ENCODE results near the gene AKR1C2. TPM values are rescaled to one million over a fixed set of nuclear protein-coding genes. Genes with fewer than 3 reads are reported as not detected.
A peak's percentile ranks its signal among the peaks of the same experiment; 100 is the strongest.
"Not testable (repeated sequence)": the region's sequence is repeated elsewhere in the genome, so short reads cannot be mapped to it uniquely, and the experiment has no call there.

The AKR1C2 gene
- total RNA-seq (10 to 100 TPM in 1 of 6 donors, 1 to 10 TPM in 5; 3.2 to 10.9 (median 5.6) TPM), polyA plus RNA-seq (1 to 10 TPM; 2.9 to 5.1 TPM)

- intact Hi-C loops (cut with DNase I); H3K27me3 ChIP-seq; H3K4me1 ChIP-seq; DNase-seq; H3K36me3 ChIP-seq; H3K9me3 ChIP-seq; H3K27ac ChIP-seq: not testable (repeated sequence)
- peak; percentile 93 for FAIRE-seq
- 49 to 61% methylated on average over 7 of the region's 10 CpGs for WGBS, 2 donors
- peak; percentile 94 to 99 (median 97) for ATAC-seq
- peak within 1 kb of the TSS in 1 of 4 donors; percentile 11 for H3K4me3 ChIP-seq
Measured at GRCh38 chr10:5003127-5004029, at the start of gene AKR1C2. AKR1C2 (minus strand) TSS chr10:5003857; CDS start chr10:5003835, 22 bp downstream.

- H3K36me3 ChIP-seq; intact Hi-C loops (cut with DNase I); ATAC-seq; H3K27ac ChIP-seq; FAIRE-seq; H3K4me3 ChIP-seq; H3K27me3 ChIP-seq; H3K4me1 ChIP-seq; H3K9me3 ChIP-seq: not testable (repeated sequence)
- peak in 1 of 6 donors; percentile 18 for DNase-seq
- WGBS, 2 donors = 97% methylated on average over 16 of the region's 16 CpGs
Measured at GRCh38 chr10:5052951-5053500, 49.4 kb upstream of the AKR1C2 start.

GRCh38 chr10:5047912-5048628 lies 44.4 kb upstream of the AKR1C2 start:
- Histone ChIP-seq H3K4me1 (peaks cover 0 to 19% (median 4%) of the 10 kb centered on the region in 3 donors), H3K4me3 (no peak overlapping the region), H3K9me3 (no peaks in the 10 kb centered on the region), H3K36me3 (no peaks in the 10 kb centered on the region), H3K27me3 (no peaks in the 10 kb centered on the region), H3K27ac (no peak overlapping the region)
- no peak for TF ChIP-seq CTCF (IDR thresholded peaks at IDR 0.05)
- FAIRE-seq (no peak), ATAC-seq (no peak), DNase-seq (no peak)
- 18 to 22% methylated on average over 1 of the region's 1 CpG for WGBS, 2 donors
- intact Hi-C loops (cut with DNase I) = no loop called here

- ATAC-seq; DNase-seq; H3K27me3 ChIP-seq; H3K27ac ChIP-seq; FAIRE-seq; H3K36me3 ChIP-seq; H3K4me3 ChIP-seq; H3K9me3 ChIP-seq; intact Hi-C loops (cut with DNase I): not testable (repeated sequence)
- WGBS, 2 donors = 87 to 90% methylated on average over 5 of the region's 5 CpGs
- peaks cover 0 to 21% (median 4%) of the 10 kb centered on the region in 3 donors for H3K4me1 ChIP-seq
Measured at GRCh38 chr10:5047055-5047454, 43.4 kb upstream of the AKR1C2 start.

GRCh38 chr10:5046410-5046809 lies 42.8 kb upstream of the AKR1C2 start:
- H3K36me3 ChIP-seq = no peaks in the 10 kb centered on the region
- peaks cover 0 to 23% (median 4%) of the 10 kb centered on the region in 3 donors for H3K4me1 ChIP-seq
- intact Hi-C loops (cut with DNase I) = no loop called here
- ATAC-seq = no peak
- no peaks in the 10 kb centered on the region for H3K27me3 ChIP-seq
- DNase-seq = no peak
- 94 to 95% methylated on average over 6 of the region's 6 CpGs for WGBS, 2 donors
- no peak overlapping the region for H3K27ac ChIP-seq
- FAIRE-seq = no peak
- H3K9me3 ChIP-seq = no peaks in the 10 kb centered on the region
- TF ChIP-seq CTCF (IDR thresholded peaks at IDR 0.05) = no peak
- H3K4me3 ChIP-seq = no peak overlapping the region

- 92 to 94% methylated on average over 9 of the region's 9 CpGs for WGBS, 2 donors
Measured at GRCh38 chr10:5045095-5045494, 41.4 kb upstream of the AKR1C2 start.

More at GRCh38 chr10:5045095-5045494, 41.4 kb upstream of the AKR1C2 start:
- DNase-seq (no peak), ATAC-seq (no peak), FAIRE-seq (no peak)
- Histone ChIP-seq H3K9me3 (no peaks in the 10 kb centered on the region), H3K27ac (no peak overlapping the region), H3K4me1 (peaks cover 0 to 23% (median 4%) of the 10 kb centered on the region in 3 donors), H3K27me3 (no peaks in the 10 kb centered on the region), H3K36me3 (no peaks in the 10 kb centered on the region), H3K4me3 (no peak overlapping the region)
- intact Hi-C loops (cut with DNase I) = no loop called here
- no peak for TF ChIP-seq CTCF (IDR thresholded peaks at IDR 0.05)

All from pancreas (tissue), 10 donors.